Measurements from ENCODE around the gene TBX3.

DNA sequence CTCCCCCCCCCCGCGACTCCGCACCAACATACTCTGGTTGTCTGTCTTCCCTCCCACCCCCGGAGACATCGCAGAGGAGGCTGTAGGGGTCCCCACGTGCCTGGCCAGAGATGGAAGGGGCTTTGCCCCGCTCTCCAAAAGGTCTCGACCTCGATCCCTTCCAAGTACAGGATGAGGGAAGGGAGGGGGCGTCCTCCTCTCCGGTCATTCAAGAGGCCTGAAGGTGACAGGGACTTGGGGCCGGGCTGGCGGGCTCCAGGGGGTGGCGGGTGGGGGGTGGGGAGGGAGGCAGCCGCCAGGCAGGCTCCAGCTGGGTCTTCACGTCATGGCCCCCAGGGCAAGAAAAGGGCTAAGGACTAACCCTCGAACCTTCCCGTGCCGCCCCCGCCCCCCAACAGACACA, 15.1 kb downstream of the TBX3 start:
- TF ChIP-seq, protein P1, sequence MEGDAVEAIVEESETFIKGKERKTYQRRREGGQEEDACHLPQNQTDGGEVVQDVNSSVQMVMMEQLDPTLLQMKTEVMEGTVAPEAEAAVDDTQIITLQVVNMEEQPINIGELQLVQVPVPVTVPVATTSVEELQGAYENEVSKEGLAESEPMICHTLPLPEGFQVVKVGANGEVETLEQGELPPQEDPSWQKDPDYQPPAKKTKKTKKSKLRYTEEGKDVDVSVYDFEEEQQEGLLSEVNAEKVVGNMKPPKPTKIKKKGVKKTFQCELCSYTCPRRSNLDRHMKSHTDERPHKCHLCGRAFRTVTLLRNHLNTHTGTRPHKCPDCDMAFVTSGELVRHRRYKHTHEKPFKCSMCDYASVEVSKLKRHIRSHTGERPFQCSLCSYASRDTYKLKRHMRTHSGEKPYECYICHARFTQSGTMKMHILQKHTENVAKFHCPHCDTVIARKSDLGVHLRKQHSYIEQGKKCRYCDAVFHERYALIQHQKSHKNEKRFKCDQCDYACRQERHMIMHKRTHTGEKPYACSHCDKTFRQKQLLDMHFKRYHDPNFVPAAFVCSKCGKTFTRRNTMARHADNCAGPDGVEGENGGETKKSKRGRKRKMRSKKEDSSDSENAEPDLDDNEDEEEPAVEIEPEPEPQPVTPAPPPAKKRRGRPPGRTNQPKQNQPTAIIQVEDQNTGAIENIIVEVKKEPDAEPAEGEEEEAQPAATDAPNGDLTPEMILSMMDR (IDR thresholded peaks at IDR 0.05; ENCODE audit: borderline replicate concordance, extremely low read depth, low read length, poor library complexity, severe bottlenecking), result no peak
- TF ChIP-seq EZH2 (IDR thresholded peaks at IDR 0.05; ENCODE audit: borderline replicate concordance, low read depth, low read length, severe bottlenecking), result no peak
